GM21786 (cell line): ENCODE data around the gene SOX30.

ENCODE experiments used
- ATAC-seq: cut with Tn5 transposase; IDR thresholded peaks from one replicate; pipeline ENCODE4 v1.9.1; 2021; ENCODE audit not compliant: unreplicated experiment

Gene SOX30

DNA sequence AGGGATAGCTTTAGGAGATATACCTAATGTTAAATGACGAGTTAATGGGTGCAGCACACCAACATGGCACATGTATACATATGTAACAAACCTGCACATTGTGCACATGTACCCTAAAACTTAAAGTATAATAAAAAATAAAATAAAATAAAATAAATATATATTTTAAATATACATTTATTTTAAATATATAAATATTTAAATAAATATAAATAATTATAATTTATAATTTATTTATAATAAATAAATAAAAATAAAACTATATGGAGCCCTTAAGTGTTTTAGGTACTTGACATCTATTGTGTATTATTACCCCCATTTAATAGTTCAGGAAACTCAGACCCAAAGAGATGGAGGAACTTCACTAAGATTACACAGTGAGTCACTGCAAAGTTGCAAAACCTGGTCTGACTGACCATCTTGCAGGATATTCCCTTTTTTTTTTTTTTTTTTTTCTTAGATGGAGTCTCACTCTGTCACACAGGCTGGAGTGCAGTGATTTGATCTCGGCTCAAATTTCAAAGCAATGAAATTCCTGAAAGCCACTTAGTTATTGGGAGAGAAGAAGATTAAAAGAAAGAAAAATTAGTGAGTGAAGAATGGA is 13.3 kb upstream of the SOX30 start:
- no peak for ATAC-seq

DNA sequence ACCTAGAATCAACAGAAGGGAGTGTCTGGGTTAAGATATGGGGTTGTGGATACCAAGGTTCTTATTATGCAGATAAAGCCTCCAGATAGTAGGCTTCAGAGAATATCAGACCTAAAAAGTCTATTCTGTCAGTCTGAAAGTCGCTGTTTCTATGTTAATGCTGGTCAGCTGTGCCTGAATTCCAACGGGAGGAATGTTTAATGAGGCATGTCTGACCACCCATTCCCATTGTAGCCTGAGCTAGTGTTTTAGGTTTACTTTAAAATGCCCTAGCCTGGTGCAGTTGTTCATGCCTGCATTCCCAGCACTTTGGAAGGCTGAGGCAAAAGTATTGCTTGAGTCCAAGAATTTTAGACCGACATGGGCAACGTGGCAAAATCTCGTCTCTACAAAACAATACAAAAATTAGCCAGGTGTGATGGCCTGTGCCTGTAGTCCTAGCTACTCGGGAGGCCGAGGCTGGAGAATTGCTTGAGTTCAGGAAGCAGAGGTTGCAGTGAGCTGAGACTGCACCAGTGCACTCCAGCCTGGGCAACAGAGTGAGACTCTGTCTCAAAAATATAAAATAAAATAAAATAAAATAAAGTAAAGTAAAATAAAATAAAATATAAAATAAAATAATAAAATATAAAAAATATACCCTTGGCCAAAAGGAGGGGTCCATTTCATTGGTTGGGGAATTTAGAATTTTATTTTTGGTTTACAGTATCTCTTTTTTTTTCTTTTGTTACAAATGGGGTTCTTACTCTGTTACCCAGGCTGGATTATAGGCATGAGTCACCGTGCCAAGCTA is 7.8 kb upstream of the SOX30 start:
- ATAC-seq = no peak

DNA sequence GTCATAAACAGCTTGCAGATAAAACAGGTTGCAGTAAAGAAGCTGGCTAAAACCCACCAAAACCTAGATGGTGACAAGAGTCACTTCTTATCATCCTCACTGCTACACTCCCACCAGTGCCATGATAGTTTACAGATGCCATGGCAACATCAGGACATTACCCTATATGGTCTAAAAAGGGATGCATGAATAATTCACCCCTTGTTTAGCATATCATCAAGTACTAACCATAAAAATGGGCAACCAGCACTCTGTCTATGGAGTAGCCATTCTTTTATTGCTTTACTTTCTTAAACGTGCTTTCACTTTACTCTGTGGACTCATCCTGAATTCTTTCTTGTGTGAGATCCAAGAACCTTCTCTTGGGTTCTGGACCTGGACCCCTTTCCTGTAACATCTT is 6.7 kb upstream of the SOX30 start:
- ATAC-seq = no peak

DNA sequence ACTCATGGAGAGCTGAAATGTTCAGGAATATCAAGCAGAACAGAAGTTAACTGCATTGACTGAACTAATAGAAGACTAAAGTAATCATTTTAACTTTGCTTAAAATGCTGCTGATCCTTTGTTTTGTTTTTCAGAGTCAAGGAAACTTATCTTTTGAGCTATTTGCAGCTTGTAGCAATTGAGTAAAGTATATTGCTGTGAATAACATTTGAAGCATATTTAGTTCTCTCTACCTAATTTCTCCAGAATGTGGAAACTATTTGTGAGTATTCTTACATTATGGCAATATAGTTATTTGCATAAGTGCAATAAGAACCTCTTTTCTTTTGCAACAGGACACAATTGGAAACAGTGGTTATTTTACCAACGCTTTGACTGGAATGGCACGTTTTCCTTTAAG is 5.3 kb upstream of the SOX30 start:
- no peak for ATAC-seq

DNA sequence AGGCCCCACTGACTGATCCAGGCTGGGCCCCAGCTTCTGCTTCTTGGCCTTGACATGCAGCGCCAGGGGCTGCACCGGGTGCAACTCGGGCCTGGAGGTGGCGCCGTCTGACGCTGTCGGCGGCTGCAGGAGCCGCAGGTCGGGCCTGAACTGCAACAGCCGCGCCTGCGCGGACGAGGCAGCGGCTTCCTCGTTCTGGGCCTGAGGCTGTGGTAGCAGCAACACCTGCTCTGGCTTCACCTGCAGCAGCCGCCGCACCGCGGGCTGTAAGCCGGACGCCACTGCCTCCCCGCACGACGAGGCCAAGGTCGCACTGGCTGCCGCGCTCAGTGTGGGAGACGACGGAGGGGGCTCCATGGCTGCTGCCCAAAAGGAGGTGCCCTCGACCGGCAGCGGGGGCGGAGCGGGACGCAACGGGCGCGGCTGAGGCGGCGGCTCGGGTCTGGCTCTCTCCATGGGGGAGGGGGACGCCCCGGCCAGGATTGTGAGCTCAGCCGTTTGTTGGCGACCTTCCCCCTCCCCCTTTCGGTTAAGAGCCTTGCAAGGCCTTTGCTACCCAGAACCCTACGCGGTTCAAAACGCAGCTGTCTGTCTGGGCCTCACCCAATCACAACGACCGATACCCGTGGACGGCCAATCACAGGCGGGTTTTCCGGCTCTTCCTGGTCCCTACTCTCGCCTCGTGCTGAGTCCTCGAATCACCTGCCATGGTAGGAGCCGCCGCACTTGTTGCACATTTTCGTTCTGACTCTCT is 438 bp downstream of the SOX30 start:
- peak; percentile 76 for ATAC-seq

DNA sequence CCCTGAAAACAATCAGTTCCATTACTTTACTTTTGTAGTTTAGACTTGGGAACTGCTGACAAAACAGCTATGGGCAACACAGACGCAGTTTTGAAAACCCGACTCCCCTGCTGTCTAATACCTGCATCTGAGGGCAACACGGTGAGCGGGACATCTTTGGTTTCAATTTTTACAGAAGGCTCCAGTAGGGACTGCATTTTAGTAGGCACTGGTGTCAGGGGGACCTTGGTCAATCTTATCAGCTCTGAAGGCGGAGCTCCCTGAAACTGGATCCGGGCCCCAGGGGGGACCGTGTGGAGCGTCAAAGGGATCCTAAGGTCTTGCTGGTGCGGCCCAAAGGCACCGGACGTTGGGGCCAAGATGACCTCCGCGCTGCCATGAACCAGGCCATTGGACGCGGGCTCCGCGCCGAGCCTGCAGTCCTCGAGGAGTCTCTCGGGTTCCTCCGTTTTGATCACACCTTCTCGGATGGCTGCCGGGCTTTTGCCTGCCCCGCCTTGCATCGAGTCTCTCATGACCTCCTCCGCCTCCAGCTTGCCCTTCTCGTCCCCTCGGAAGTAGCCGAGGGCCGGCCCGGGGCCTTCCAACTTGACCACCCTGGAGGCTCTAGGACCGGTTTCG is 1.1 kb downstream of the SOX30 start:
- ATAC-seq = no peak

DNA sequence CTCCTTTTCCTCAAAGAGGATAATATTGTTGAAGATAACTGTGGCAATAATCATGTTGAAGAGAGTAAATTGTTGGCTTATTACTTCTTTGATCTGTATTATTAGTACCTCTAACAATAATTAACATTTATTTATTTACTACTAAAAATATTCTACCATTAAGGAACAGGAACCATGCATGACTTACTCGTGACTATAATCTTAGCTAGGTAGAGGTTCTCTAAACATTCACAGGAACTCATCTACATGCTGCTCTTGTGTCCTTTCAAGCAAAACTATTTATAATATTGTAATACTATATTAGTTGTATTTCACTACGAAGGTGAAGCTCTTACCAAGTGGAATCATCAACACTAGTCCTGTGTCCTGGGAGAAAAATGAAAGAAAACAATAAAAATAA is 3.1 kb downstream of the SOX30 start:
- ATAC-seq = no peak

DNA sequence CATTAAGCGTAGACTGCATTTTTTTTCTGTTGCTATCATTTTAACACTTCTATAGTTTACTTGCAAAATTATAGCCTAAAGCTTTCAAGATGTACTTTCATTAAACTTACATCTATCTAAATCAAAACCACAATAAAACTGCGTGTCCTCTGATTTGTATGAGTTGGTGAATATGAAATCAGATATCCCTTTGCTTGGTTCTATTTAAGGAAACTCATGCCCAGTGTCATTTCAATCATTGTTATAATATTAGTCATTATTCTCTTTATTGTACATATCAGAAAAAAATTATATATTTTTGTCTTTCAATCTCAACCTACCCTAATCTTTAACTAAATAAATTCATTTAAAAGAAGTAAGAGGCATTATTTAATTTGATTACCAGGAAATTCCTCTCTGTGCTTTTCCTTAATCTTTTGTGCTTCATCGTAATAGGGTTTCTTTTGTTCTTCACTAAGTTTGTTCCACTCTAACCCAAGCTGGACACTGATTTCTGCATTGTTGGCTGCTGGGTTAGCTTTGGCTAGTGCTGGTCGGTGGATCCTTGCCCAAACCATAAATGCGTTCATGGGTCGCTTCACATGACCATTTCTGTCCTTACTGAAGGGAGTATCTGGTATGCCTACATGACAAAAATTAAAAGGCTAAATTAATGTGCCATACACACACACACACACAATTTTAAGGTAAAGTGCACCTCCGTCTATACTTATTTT is 3.8 kb downstream of the SOX30 start:
- no peak for ATAC-seq

DNA sequence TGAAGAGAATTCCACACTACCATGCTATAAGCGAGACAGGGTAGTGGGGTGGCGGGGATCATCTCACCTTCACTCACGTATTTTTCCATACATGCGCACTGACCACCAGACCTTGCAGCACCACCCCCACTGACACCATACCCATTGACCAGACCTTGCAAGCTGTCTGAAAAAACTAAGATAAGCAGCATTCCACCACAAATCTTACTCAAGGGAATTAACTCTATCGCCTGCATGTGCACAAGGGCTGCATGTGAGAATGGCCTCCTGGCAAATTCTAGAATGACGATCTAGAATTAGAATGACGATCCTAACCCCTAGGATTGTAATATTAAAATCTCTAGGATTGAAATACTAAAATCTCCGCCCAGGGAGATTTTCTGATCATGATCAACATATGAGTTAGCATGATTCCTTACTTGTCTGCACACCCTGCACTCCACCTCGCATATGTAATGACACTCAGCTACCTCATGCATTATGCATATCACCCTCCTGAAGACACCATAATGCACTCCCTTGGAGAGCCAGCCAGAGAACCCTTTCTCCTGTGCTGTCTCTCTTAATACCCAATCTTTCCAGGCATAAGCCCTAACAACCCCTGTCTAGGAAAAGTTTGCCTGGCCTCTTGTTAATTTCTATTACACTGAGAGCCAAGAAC is 11.7 kb downstream of the SOX30 start:
- ATAC-seq = no peak

DNA sequence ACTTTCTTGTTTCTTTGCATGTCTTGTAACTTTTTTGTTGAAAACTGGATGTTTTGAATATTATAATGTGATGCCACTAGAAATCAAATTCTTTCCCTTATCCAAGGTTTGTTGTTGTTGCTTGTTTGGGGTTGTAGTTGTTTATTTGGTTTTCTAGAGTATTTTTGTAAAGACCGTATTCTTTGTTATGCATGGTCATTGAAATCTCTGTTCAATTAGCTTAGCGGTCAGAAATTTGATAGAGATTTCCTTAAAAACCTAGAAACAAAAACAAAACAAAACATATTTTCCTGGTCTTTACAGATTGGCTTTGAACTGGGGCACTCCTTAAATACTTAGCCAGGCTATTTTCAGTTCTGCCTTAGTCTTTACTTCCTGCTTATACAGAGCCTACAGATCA is 21.9 kb downstream of the SOX30 start:
- ATAC-seq = no peak

DNA sequence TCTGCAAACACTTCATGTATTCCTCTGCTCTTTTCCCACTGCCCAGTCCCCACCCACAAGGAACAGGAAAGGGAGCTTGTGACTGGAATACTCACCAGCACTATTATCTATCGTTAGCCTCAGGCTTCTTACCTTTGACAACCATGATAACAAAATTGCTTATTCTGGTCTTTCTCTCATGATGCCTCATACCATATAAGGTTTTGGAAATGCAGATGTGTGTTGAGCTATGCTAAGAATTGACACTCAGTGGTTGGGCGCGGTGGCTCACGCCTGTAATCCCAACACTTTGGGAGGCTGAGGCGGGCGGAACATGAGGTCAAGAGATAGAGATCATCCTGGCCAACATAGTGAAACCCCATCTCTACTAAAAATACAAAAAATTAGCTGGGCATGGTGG is 25.4 kb downstream of the SOX30 start:
- ATAC-seq = no peak

DNA sequence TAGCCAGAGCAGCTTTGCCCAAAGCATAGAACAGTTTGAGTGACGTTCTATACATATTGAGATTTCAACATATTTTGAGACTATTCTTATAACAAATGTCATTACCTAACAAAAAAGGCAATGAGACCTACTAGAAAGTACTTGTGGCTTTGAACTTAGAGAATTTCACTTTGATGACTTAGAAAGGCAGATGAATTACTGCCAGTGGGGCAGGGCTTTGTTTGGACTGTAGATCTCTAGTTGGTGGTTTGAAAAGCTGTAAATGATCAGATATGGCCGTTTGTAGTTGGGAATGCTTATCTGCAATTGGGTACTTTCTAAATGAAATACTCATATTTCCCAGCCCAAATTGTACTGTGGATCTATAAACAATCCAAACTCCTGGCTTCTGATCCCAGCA is 28.1 kb downstream of the SOX30 start:
- no peak for ATAC-seq

DNA sequence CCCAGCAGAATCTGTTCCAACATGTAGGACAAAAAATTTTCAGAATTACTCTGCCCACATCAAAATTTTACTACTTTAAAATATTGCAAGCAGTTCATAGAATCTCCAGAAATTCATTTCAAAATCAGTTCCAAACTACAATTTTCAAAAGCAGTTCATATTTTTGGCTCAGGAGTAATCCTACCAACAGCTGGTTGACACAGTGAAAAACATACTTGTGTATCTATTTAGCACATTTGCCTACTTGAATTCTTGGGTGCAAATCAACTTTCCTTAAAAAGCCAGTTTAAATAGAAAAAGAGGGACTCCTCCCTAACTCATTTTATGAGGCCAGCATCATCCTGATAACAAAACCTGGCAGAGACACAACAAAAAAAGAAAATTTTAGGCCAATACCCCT is 31.5 kb downstream of the SOX30 start:
- ATAC-seq = no peak

DNA sequence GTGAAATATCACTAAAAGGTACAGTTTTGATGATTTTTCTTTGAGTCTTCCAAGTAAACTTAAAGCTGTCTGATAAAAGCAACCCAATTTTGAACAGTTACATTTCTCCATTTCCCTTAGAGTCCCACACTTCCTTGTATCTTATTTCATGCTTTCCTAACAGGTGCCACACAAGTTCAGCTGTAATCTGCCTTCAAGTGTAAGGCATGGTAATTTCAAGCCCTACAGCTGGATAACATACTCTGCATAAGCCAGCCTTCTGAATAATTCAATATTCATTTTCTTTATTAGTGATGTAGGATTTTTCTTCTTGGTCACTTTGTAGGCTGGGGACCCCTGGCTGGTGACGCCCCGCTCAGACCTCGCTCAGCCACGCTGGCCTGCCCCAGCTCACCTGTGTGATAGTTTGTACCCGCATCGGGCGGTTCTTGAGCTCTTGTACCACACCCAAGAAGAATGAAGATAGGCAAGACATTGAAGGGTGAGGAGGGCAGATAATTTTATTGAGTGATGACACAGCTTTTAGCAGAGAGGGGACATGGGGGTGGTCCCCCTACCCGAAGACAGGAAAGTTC is 34.0 kb downstream of the SOX30 start:
- ATAC-seq = no peak

DNA sequence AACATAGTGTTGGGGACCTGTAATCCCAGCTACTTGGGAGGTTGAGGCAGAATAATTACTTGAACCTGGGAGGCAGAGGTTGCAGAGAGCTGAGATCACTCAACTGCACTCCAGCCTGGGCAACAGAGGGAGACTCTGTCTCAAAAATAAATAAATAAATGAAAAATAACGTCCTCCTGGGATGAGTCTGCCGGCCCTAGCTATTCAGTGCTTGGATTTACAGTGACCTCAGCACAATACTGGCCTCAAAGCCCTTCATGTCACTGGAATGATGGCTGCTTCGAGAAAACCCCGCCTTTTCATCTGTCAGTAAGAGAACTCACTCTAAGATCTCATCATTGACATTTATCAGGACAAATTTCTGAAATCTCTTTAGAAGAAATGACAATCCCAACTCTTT is 35.5 kb downstream of the SOX30 start:
- ATAC-seq = no peak

DNA sequence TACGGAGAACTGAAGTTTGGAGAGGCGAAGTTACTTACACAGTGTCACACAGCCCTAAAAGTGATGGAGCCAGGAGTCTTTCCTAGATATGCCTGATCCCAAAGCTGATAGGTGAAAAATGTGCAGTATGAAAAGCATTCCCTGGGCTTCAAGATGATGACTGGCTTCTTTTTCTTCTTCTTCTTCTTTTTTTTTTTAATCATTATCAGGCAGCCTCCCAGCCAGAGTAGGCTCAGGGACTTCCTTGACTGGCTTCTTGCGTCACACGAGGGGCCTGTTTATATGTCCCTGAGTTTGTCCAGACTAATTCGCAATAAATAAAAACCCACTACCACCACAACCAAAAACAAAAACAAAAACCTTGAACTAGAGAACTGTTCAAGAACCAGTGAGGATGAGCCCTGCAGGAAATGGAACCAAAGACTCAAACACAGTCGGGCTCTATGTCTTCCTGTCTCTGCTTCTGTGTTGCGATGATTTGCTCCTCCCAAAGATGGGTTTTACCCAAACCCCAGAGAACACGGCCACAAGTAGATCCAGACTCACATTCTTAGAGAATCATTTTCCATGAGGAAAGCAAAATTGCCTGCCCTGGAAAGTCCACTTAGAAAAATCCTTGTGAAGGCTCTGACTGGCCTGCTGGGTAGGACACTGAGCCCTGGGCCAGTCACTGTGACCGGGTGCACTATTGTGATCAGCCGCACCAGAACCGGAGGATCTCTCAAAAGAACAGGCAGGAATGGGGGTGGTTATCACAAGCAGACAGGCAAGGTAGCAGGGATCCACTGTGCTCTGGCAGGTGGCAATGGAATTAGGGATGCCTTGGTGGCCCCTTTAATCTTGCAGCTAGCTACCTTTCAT is 38.6 kb downstream of the SOX30 start:
- no peak for ATAC-seq

DNA sequence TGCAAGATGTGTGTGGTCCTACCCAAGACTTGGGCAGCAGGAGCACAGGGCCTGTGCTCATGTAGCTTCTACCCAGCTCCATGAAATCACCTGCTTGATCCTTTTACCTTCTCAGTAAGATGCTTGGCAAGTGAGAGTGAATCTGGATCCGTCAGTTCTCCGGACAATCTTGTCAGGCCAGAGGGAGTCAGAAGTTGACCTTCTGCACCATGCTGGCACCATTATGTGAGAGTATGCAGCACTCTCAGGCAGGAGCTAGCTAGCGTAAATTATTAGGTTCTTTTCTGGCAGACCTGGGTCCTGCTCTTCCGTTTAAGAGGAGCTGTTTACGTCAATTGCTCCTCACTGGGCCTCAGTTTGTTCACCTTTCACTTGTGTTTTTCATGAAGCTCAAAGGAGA is 39.7 kb downstream of the SOX30 start:
- no peak for ATAC-seq

DNA sequence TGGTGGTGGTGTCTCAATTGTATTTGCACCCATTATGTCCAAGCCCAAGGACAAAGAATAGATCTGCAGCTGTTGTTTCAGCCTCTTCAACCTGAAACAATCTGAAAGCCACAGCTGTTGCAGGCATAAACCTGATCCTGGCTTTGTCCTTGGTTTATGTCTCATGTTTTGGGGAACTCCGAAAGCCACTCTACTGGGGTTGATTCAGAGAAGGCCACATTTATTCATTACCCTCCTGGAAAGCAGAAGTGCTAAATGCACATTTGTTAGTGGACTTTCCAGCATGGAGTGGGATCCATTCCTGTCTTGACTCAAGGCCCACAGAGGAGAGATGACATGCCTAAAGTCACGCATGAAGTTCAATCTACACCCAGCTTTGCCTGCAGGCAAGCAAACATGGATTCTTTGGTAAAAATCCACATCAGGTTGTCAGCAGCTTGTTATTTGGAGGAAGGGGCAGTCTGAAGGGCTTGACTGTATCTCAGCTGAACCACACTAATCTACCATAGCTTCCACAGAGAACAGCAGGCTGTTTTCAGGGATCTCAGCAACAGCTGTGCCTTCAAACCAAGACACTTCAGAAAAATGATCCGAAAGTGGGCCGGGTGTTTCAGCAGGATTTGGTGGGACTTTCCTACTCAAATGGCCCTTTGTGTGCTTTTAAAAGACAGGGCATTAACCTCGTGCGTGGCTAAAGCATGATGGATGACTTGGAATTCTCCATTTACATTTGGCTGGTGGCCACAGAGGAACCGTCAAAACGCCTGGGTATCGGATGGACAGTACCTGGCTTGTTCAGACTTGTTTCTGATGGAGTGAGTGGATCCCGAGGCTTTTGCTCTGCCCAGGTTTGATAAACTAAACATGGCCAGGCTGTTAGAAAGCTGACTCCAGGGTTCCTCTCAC is 40.4 kb downstream of the SOX30 start:
- ATAC-seq = no peak
